ENCODE data around the gene WRAP73.

GRCh38 chr1:3675436-3675835 lies 25.5 kb upstream of the WRAP73 start:
- TF ChIP-seq POLR2A (IDR thresholded peaks at IDR 0.05) = no peak
- no peak for TF ChIP-seq CTCF (IDR thresholded peaks at IDR 0.05)
